Activated CD8-positive, alpha-beta T cell treated with anti-CD3 and anti-CD28 coated beads, Interleukin-2, amount 10 ng/mL, durations not matched to agents 7 days and 5 days (primary cell): ENCODE results near the gene CLIC3. TPM values are rescaled to one million over a fixed set of nuclear protein-coding genes. Genes with fewer than 3 reads are reported as not detected.

ENCODE experiments used
- ATAC-seq: fragments of 150-1000 bp; cut with Tn5 transposase; one replicate; pipeline ENCODE4 v1.10.0; 2021; ENCODE audit warnings: moderate library complexity
- CTCF ChIA-PET: fragments of 350-600 bp; sonication (Branson Sonifier 250); formaldehyde crosslinking; loops from one replicate; lab custom pipeline; 2021; ENCODE audit warnings: antibody characterized with exemption; lab: Charles Lee
- POLR2A ChIA-PET: fragments of 350-600 bp; sonication (Branson Sonifier 250); formaldehyde crosslinking; loops from one replicate; lab custom pipeline; 2021; ENCODE audit warnings: antibody characterized with exemption; lab: Charles Lee
- DNase-seq: peaks from one replicate; pipeline ENCODE4 v3.0.0-alpha.2; 2020
- H3K27ac Mint-ChIP-seq: one replicate; pipeline ENCODE4 v1.8.0; 2021; ENCODE audit warnings: mild to moderate bottlenecking, mixed read lengths
- H3K27me3 Mint-ChIP-seq: one replicate; pipeline ENCODE4 v1.8.0; 2021; ENCODE audit warnings: low read depth, mixed read lengths
- H3K36me3 Mint-ChIP-seq: one replicate; pipeline ENCODE4 v1.8.0; 2021; ENCODE audit warnings: low read depth, mixed read lengths
- H3K4me1 Mint-ChIP-seq: one replicate; pipeline ENCODE4 v1.8.0; 2021; ENCODE audit warnings: low read depth, mixed read lengths
- H3K4me3 Mint-ChIP-seq: one replicate; pipeline ENCODE4 v1.8.0; 2021; ENCODE audit warnings: mild to moderate bottlenecking, mixed read lengths
- H3K9me3 Mint-ChIP-seq: one replicate; pipeline ENCODE4 v1.8.0; 2022; ENCODE audit warnings: mixed read lengths; ENCODE audit not compliant: insufficient read depth
- total RNA-seq, 2 experiments: library from RNA; stranded (reverse); gene quantifications; one replicate each; pipeline ENCODE4 v1.2.3, GENCODE V29; 2021

Gene CLIC3
- total RNA-seq, 2 experiments from 2014 or later, result 3.6 to 4.8 TPM

DNA sequence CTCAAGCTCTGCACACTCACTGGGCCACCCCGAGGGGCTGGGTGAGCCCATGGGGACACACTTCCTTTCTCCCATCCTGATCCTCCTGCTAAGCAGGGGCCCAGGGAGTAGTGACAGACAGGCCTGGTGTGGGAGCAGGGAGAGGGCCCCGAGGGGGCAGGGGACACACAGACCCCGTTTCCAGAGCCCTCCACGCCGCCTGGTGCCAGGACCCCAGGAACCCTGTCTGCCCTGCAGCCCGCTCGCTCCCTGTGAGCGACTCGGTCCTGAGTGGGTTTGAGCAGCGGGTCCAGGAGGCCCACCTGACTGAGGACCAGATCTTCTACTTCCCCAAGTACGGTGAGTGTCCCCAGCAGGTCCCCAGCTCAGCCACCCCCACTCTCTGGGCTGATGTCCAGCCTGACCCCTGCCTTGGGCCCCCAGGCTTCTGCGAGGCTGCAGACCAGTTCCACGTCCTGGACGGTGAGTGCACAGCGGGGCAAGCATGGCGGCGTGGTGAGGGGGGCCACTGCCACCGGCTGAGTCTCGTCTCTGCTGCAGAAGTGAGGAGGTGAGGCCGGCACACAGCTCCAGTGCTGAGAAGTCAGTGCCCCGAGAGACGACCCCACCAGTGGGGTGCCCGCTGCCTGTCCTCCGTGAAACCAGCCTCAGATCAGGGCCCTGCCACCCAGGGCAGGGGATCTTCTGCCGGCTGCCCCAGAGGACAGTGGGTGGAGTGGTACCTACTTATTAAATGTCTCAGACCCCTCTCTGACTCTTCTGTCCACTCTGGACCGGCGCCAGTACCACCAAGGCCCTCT lies 49.9 kb downstream of the CLIC3 start:
- H3K36me3 Mint-ChIP-seq, result peaks cover 10% of the 10 kb centered on the region
- H3K4me3 Mint-ChIP-seq, result no peak overlapping the region
- peaks cover 23% of the 10 kb centered on the region for H3K4me1 Mint-ChIP-seq
- ATAC-seq, result no peak
- DNase-seq, result no peak
- no peaks in the 10 kb centered on the region for H3K9me3 Mint-ChIP-seq
- POLR2A ChIA-PET, result no interaction called here
- CTCF ChIA-PET, result interaction anchor here (2.6 to 5.5 kb wide), 2 partner anchors 89 to 139 kb away, joined by 9 to 146 read pairs; partner anchors contain the start of gene RABL6
- no peaks in the 10 kb centered on the region for H3K27me3 Mint-ChIP-seq
- no peak overlapping the region for H3K27ac Mint-ChIP-seq

DNA sequence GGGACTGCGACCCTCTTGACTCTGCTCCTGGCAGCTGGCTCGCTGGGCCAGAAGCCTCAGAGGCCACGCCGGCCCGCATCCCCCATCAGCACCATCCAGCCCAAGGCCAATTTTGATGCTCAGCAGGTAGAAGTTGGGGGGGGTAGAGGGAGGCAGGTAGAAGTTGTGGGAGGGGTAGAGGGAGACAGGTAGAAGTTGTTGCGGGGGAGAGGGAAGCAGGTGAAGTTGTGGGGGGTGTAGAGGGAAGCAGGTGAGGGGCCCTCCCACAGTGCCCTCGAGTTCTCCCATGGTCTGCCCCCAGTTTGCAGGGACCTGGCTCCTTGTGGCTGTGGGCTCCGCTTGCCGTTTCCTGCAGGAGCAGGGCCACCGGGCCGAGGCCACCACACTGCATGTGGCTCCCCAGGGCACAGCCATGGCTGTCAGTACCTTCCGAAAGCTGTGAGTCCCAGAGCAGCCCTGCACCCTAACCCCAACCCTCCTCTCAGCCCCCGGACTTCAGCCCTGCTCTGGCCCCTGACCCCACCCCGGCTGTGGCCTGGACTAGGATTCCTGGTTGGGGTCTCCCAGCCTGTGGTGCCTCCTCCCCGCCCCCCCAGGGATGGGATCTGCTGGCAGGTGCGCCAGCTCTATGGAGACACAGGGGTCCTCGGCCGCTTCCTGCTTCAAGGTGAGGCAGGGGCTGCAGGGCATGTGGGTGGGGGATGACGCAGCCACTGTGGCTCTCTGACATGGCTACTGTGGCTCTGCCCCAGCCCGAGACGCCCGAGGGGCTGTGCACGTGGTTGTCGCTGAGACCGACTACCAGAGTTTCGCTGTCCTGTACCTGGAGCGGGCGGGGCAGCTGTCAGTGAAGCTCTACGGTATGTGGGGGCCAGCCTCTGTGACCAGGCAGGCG lies 50.8 kb downstream of the CLIC3 start:
- peak overlapping the region; percentile 65 for H3K4me3 Mint-ChIP-seq
- peaks cover 21% of the 10 kb centered on the region for H3K4me1 Mint-ChIP-seq
- CTCF ChIA-PET, result interaction anchor here (1.5 to 5.5 kb wide), 2 partner anchors 90 to 103 kb away, joined by 5 to 146 read pairs; partner anchors contain the start of gene AJM1
- DNase-seq (no peak), ATAC-seq (no peak)
- peak overlapping the region; percentile 91 for H3K27ac Mint-ChIP-seq
- H3K36me3 Mint-ChIP-seq, result peaks cover 18% of the 10 kb centered on the region
- no peaks in the 10 kb centered on the region for H3K9me3 Mint-ChIP-seq
- POLR2A ChIA-PET, result no interaction called here
- no peaks in the 10 kb centered on the region for H3K27me3 Mint-ChIP-seq

Other genes with a start within 250 kb of the CLIC3 start
- not detected for gene LCN6, start 248.0 kb downstream of the CLIC3 start, total RNA-seq
- not detected for gene LCN8, start 238.3 kb downstream of the CLIC3 start, total RNA-seq
- not detected for gene LCN15, start 232.1 kb downstream of the CLIC3 start, total RNA-seq
- 10 to 100 TPM; 39.9 to 43.2 TPM for gene TMEM141, start 205.2 kb downstream of the CLIC3 start, total RNA-seq
- gene CCDC183, start 200.2 kb downstream of the CLIC3 start, total RNA-seq, result under 1 TPM; 0.26 to 0.44 TPM
- 100 to 1,000 TPM; 117 to 118 TPM for gene RABL6, start 188.6 kb downstream of the CLIC3 start, total RNA-seq
- gene AJM1, start 154.1 kb downstream of the CLIC3 start, total RNA-seq, result 1 to 10 TPM; 5.3 to 5.6 TPM
- 100 to 1,000 TPM; 108 to 119 TPM for gene PHPT1, start 147.2 kb downstream of the CLIC3 start, total RNA-seq
- gene MAMDC4, start 144.2 kb downstream of the CLIC3 start, total RNA-seq, result 10 to 100 TPM; 14.7 to 15.8 TPM
- 100 to 1,000 TPM; 279 to 310 TPM for gene EDF1, start 130.3 kb downstream of the CLIC3 start, total RNA-seq
- 10 to 100 TPM; 48.5 to 57.2 TPM for gene TRAF2, start 110.1 kb downstream of the CLIC3 start, total RNA-seq
- 100 to 1,000 TPM; 103 to 104 TPM for gene FBXW5, start 51.8 kb downstream of the CLIC3 start, total RNA-seq
- gene C8G, start 51.3 kb downstream of the CLIC3 start, total RNA-seq, result 1 to 10 TPM; 1.4 to 1.5 TPM
- gene LCN12, start 44.3 kb downstream of the CLIC3 start, total RNA-seq, result 1 to 10 TPM; 1.0 to 1.7 TPM
- gene PTGDS, start 19.1 kb downstream of the CLIC3 start, total RNA-seq, result 1 to 10 TPM; 1.2 to 1.4 TPM
- gene LCNL1, start 13.6 kb downstream of the CLIC3 start, total RNA-seq, result not detected
- 10 to 100 TPM; 80.6 to 85.2 TPM for gene PAXX, start 4.1 kb downstream of the CLIC3 start, total RNA-seq
- 10 to 100 TPM; 61.5 to 62.0 TPM for gene ABCA2, start 31.7 kb upstream of the CLIC3 start, total RNA-seq
- gene FUT7, start 35.5 kb upstream of the CLIC3 start, total RNA-seq, result 1 to 10 TPM; 2.5 to 2.6 TPM
- 10 to 100 TPM; 20.1 to 29.9 TPM for gene NPDC1, start 49.6 kb upstream of the CLIC3 start, total RNA-seq
- gene ENTPD2, start 57.5 kb upstream of the CLIC3 start, total RNA-seq, result under 1 TPM in 1 of 2 experiments, not detected in 1; 0.34 TPM
- gene SAPCD2, start 74.0 kb upstream of the CLIC3 start, total RNA-seq, result 10 to 100 TPM; 56.8 to 57.0 TPM
- gene UAP1L1, start 80.9 kb upstream of the CLIC3 start, total RNA-seq, result 10 to 100 TPM; 63.1 to 66.8 TPM
- gene MAN1B1, start 90.4 kb upstream of the CLIC3 start, total RNA-seq, result 10 to 100 TPM; 42.2 to 49.2 TPM
- 100 to 1,000 TPM; 248 TPM for gene DPP7, start 118.2 kb upstream of the CLIC3 start, total RNA-seq
- gene GRIN1, start 142.6 kb upstream of the CLIC3 start, total RNA-seq, result not detected
- not detected for gene LRRC26, start 173.5 kb upstream of the CLIC3 start, total RNA-seq
- gene TMEM210, start 175.5 kb upstream of the CLIC3 start, total RNA-seq, result under 1 TPM; 0.29 to 0.32 TPM
- 10 to 100 TPM; 60.2 to 64.1 TPM for gene ANAPC2, start 192.0 kb upstream of the CLIC3 start, total RNA-seq
- gene SSNA1, start 192.1 kb upstream of the CLIC3 start, total RNA-seq, result 10 to 100 TPM; 88.2 to 90.0 TPM
- 10 to 100 TPM; 10.9 to 12.0 TPM for gene TPRN, start 204.2 kb upstream of the CLIC3 start, total RNA-seq
- 10 to 100 TPM; 34.6 to 36.6 TPM for gene TMEM203, start 209.1 kb upstream of the CLIC3 start, total RNA-seq
- gene NDOR1, start 209.1 kb upstream of the CLIC3 start, total RNA-seq, result 10 to 100 TPM; 44.7 to 45.5 TPM
- 1 to 10 TPM; 3.6 to 4.5 TPM for gene RNF208, start 225.7 kb upstream of the CLIC3 start, total RNA-seq
- under 1 TPM; 0.42 to 0.50 TPM for gene CYSRT1, start 228.6 kb upstream of the CLIC3 start, total RNA-seq
- gene RNF224, start 230.9 kb upstream of the CLIC3 start, total RNA-seq, result not detected
- not detected for gene SLC34A3, start 234.3 kb upstream of the CLIC3 start, total RNA-seq
- gene TUBB4B, start 244.7 kb upstream of the CLIC3 start, total RNA-seq, result 100 to 1,000 TPM; 417 to 432 TPM